Measurements from ENCODE around the gene PRKAG3. TPM values are rescaled to one million over a fixed set of nuclear protein-coding genes. Genes with fewer than 3 reads are reported as not detected.

The PRKAG3 gene
- not detected in 2 replicates for total RNA-seq

GRCh38 chr2:218831378-218831990, at the start of gene PRKAG3:
TSS of gene PRKAG3 (minus strand) at chr2:218831803.

GRCh38 chr2:218880102-218880858, 48.7 kb upstream of the PRKAG3 start, which contains the start of gene WNT10A:
TSS of gene WNT10A (plus strand) at chr2:218880852. CDS start at chr2:218880996, 144 bp downstream.

GRCh38 chr2:218859556-218859987, 28.0 kb upstream of the PRKAG3 start, which contains the start of gene WNT6:
TSS of gene WNT6 (plus strand) at chr2:218859805. CDS start at chr2:218860038, 233 bp downstream.

GRCh38 chr2:218781691-218782527, 49.7 kb downstream of the PRKAG3 start, which contains the start of gene CYP27A1:
TSS of gene CYP27A1 (plus strand) at chr2:218782147. CDS start at chr2:218782183, 36 bp downstream.

Other genes starting within 250 kb of the PRKAG3 start
- gene PLCD4, start 223.9 kb downstream of the PRKAG3 start, total RNA-seq, result 0.59 and 0.78 TPM in 2 replicates
- 6.2 and 12.5 TPM in 2 replicates for gene ZNF142, start 172.2 kb downstream of the PRKAG3 start, total RNA-seq
- gene BCS1L, start 172.1 kb downstream of the PRKAG3 start, total RNA-seq, result 26.1 and 35.8 TPM in 2 replicates
- 20.0 and 23.2 TPM in 2 replicates for gene RNF25, start 159.8 kb downstream of the PRKAG3 start, total RNA-seq
- 37.0 and 40.1 TPM in 2 replicates for gene STK36, start 159.7 kb downstream of the PRKAG3 start, total RNA-seq
- gene TTLL4, start 121.0 kb downstream of the PRKAG3 start, total RNA-seq, result 5.0 and 12.7 TPM in 2 replicates
- gene CYP27A1, start 49.7 kb downstream of the PRKAG3 start, total RNA-seq, result 1.4 and 8.0 TPM in 2 replicates
- not detected in 2 replicates for gene WNT6, start 28.0 kb upstream of the PRKAG3 start, total RNA-seq
- not detected in 2 replicates for gene WNT10A, start 49.0 kb upstream of the PRKAG3 start, total RNA-seq
- 0.05 TPM in 1 of 2 replicates, not detected in the other for gene CDK5R2, start 127.9 kb upstream of the PRKAG3 start, total RNA-seq
- gene FEV, start 153.4 kb upstream of the PRKAG3 start, total RNA-seq, result not detected in 2 replicates
- not detected in 2 replicates for gene CRYBA2, start 161.6 kb upstream of the PRKAG3 start, total RNA-seq
- not detected in 2 replicates for gene CFAP65, start 209.7 kb upstream of the PRKAG3 start, total RNA-seq
- gene IHH, start 229.1 kb upstream of the PRKAG3 start, total RNA-seq, result not detected in 2 replicates